C4-2B (cell line): ENCODE measurements around the gene CEP131.

ENCODE experiments used
- H3K27ac ChIP-seq: fragments of 450-650 bp; 2 replicates; pipeline ENCODE4 v1.5.1; 2017
- CTCF ChIP-seq: fragments of 450-650 bp; conservative IDR thresholded peaks from 2 replicates; pipeline ENCODE4 v1.5.1; 2017; ENCODE audit warnings: mild to moderate bottlenecking
- ZFX ChIP-seq: fragments of 450-650 bp; IDR thresholded peaks from 2 replicates; pipeline ENCODE4 v1.6.1; 2017

CEP131 gene

GRCh38 chr17:81166033-81166492, 56.7 kb downstream of the CEP131 start, which contains the start of gene AATK:
Gene AATK, minus strand, starts transcription at chr17:81166221. Its CDS starts 229 bp downstream, at chr17:81165992.
- H3K27ac ChIP-seq: no peak within 1 kb of the TSS
- no peak for TF ChIP-seq CTCF
- no peak for TF ChIP-seq ZFX

DNA sequence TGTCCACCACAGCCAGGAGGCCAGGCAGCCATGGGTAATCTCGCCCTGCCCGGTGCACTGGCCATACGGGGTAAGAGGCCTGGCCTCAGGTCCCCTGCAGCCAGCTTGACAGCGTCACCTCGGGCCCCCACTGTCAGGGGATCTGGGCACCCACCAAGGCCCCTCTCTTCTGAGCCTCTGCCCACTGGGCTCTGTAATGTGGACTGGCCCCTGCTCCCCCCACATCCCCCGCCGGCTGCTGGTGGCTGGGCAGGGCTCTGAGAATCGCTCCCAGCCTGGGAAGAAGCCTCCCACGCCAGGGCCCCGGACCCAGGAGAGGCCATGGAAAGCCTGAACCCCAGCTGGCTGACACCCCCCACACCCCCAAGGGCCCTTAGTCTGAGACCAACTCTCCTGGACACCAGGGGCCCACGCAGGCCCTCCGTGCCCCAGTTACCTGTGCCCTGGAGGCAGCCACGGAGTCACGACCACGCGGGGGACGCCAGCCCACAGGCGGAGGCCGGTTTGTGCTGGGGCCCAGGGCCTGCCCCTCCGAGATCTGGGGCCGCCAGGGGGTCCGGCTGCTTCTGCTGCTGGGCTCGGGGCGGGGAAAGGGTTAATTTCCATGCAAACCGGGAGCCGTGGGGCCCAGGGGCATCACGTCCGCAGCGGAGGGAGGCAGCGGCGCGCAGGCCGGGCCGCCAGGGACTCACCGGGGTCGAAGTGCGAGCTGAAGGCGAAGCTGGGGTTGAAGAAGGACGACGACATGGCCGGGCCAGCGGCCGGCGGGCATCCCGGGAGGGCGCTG, 57.3 kb downstream of the CEP131 start, which contains the start of gene PVALEF:
Gene PVALEF, plus strand, starts transcription at position 262 of the 787 bp plus-strand sequence. CDS start 15,720 bp downstream, outside the sequence.
- no peak for TF ChIP-seq ZFX
- no peak for TF ChIP-seq CTCF
- no peak within 1 kb of the TSS for H3K27ac ChIP-seq

DNA sequence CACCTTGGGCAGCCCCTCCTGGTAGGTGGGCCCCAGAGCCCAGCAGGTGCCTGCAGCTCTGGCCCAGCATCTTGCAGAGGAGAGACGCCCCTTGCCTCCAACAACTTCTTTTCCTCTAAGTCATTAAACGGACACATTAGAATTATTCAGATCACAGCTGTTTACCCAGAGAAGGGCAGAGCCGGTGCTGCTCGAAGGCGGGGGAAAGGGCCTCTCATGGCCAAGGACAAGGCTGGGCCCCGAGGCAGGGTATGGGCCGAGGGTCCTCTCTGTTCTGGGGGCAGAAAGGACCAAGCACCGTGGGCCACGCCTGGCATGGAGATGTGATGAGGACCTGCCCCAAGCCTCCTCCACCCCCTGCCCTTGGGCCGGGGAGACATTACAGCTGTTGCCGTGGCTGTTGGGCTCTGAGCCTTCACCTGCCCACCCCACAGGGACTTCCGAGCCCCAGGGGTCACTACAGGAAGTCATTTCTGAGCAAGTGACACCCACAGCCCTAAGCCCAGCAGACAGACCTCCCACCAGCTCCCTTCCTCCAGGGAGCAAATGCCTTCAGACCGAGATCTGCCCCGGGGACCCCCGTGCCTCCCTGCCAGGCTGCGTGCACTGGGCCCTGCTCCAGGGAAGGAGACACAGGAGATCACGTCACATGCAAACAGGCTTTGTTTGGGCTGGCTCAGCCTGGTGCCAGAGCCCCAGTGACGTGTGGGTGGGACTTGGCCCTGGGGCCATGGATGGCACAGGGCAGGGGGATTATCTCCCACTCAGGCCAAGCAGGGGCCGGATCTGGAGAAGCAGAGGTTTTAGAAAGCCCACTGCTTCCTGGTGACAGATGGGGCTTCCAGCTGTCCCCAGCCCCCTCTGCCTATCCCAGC, 58.2 kb downstream of the CEP131 start:
- H3K27ac ChIP-seq: no peak overlapping the region
- TF ChIP-seq ZFX (no peak), CTCF (no peak)

DNA sequence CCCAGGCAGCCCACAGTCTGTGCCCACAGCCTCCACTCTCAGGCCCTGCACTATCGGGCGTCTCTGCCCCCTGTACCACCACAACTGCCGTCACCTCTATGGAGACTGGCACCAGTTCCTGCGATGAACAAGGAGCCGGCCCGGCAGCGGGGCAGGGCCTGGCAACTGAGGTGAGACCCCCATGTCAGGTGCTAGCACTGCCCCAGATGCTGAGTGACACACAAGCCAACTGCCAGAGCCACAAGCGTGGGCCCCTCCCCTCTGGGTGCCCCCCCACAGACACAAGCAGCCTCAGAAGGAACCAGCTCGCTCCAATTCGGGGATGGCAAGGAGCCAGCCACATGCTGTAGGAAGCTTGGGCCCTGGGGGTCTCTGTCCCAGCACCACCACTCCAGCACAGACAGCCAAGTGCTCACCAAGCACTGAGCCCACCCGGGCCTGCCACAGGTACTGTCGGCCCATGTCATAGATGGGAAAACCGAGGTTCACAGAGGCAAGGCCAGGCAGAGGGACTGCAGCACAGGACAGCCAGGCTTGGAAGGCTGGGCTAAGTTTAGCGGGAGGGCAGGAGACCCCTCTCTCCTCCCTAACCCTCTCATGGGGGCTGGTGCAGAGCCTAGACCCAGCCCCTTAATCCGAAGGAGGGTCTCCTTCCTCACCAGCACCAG, 58.9 kb downstream of the CEP131 start:
- TF ChIP-seq CTCF: no peak
- no peak for TF ChIP-seq ZFX
- H3K27ac ChIP-seq: no peak overlapping the region

GRCh38 chr17:81163051-81163695, 59.6 kb downstream of the CEP131 start:
- no peak overlapping the region for H3K27ac ChIP-seq
- TF ChIP-seq CTCF: no peak
- no peak for TF ChIP-seq ZFX

DNA sequence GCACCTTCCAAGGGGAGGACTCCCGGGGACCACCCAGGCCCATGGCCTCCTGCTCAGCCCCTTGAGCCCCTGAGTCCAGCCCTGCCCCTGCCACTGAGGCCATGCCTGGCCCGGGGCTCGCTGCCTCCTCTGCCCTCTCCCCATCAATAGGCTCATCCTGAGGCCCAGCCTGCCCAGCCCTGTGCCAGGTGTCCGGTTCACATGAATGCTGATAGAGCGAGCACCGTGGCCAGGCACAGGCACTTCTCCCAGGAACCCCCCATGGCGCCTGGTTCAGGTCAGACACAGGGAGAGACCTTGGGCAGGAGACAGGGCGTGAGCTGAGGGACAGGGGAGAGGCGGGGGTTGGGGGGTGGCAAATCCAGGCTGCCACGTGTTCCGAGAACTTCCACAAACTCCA, 60.3 kb downstream of the CEP131 start:
- no peak overlapping the region for H3K27ac ChIP-seq

More for the DNA sequence above, 60.3 kb downstream of the CEP131 start:
- TF ChIP-seq ZFX (no peak), CTCF (no peak)
